ENCODE data around the gene MAST3. TPM values are rescaled to one million over a fixed set of nuclear protein-coding genes. Genes with fewer than 3 reads are reported as not detected.

The MAST3 gene
- total and polyA plus RNA-seq, 2 of the 13 experiments (the other 11 are each of a cell fraction or from before 2014, with no cell fraction given), result 4.1 to 4.6 TPM

GRCh38 chr19:18147396-18147795 lies 49.8 kb downstream of the MAST3 start:
- Histone ChIP-seq H3K36me3 (replicated peaks in 1 of 2; ENCODE audit: control insufficient read depth in 1 of 2, insufficient read depth in 2 of 2, low read length in 2 of 2) (peaks cover 13 to 37% of the 10 kb centered on the region in 2 experiments), H3K4me2 (ENCODE audit: low read depth, low read length) (no peak overlapping the region), H3K9me3 (ENCODE audit: low read length) (no peaks in the 10 kb centered on the region), H3K4me3 (replicated peaks in 1 of 3; ENCODE audit: insufficient read depth in 1 of 3, low read depth in 2 of 3, low read length in 3 of 3) (no peak overlapping the region), H3K4me1 (ENCODE audit: insufficient read depth, low read length) (peaks cover 23% of the 10 kb centered on the region), H3K9ac (ENCODE audit: insufficient read depth, low read depth, low read length) (no peak overlapping the region), H3K27ac (ENCODE audit: extremely low read length, insufficient read depth, low read length) (no peak overlapping the region), H3K79me2 (ENCODE audit: insufficient read depth, low read length) (no peaks in the 10 kb centered on the region), H4K20me1 (ENCODE audit: insufficient read depth, low read length) (no peaks in the 10 kb centered on the region), H2AFZ (ENCODE audit: low read length) (no peak overlapping the region), H3K27me3 (ENCODE audit: control insufficient read depth in 1 of 2, insufficient read depth in 2 of 2, low read length in 2 of 2) (no peaks in the 10 kb centered on the region; a peak in 1 of 5 replicates)
- FAIRE-seq (no peak), DNase-seq (ENCODE audit: low spot score) (no peak), ATAC-seq (no peak)
- in situ Hi-C loops (cut with HindIII; ENCODE audit: extremely low pct_ligation_motif_present, low pct_unique_long_range_greater_than_20kb), result no loop called here
- no peak for TF ChIP-seq CHD2 (IDR thresholded peaks at IDR 0.05; ENCODE audit: low read depth, low read length)
- no peak for TF ChIP-seq HMG20B (CRISPR knock-in tag; conservative IDR thresholded peaks at IDR 0.05)
- TF ChIP-seq NR2F1 (CRISPR knock-in tag; IDR thresholded peaks at IDR 0.05), result no peak
- TF ChIP-seq MED13 (CRISPR knock-in tag; IDR thresholded peaks at IDR 0.05), result no peak
- no peak for TF ChIP-seq ZNF691 (CRISPR knock-in tag; IDR thresholded peaks at IDR 0.05; ENCODE audit: borderline replicate concordance, low read depth)
- TF ChIP-seq NRL (CRISPR knock-in tag; IDR thresholded peaks at IDR 0.05; ENCODE audit: borderline replicate concordance), result no peak
- no peak for TF ChIP-seq MAF1 (CRISPR knock-in tag; IDR thresholded peaks at IDR 0.05; ENCODE audit: borderline replicate concordance)
- no peak for TF ChIP-seq ELF3 (CRISPR knock-in tag; IDR thresholded peaks at IDR 0.05)
- no peak for TF ChIP-seq ZBTB4 (CRISPR knock-in tag; IDR thresholded peaks at IDR 0.05; ENCODE audit: borderline replicate concordance)
- TF ChIP-seq ZNF777 (CRISPR knock-in tag; IDR thresholded peaks at IDR 0.05), result no peak
- TF ChIP-seq ZNF513 (CRISPR knock-in tag; conservative IDR thresholded peaks at IDR 0.05), result no peak
- no peak for TF ChIP-seq CERS6 (CRISPR knock-in tag; IDR thresholded peaks at IDR 0.05)
- TF ChIP-seq MXI1 (IDR thresholded peaks at IDR 0.05; ENCODE audit: borderline replicate concordance, low read depth, low read length), result no peak
- TF ChIP-seq ISX (CRISPR knock-in tag; conservative IDR thresholded peaks at IDR 0.05), result no peak
- TF ChIP-seq PTBP1 (IDR thresholded peaks at IDR 0.05; ENCODE audit: low read depth, low read length, poor library complexity, severe bottlenecking), result no peak
- TF ChIP-seq ZNF605 (CRISPR knock-in tag; IDR thresholded peaks at IDR 0.05), result no peak
- TF ChIP-seq ZNF619 (CRISPR knock-in tag; IDR thresholded peaks at IDR 0.05), result no peak
- no peak for TF ChIP-seq NR2F2 (IDR thresholded peaks at IDR 0.05; ENCODE audit: borderline replicate concordance, low read depth)
- TF ChIP-seq TAF1 (CRISPR knock-in tag; IDR thresholded peaks at IDR 0.05), result no peak
- TF ChIP-seq KDM5B (CRISPR knock-in tag; IDR thresholded peaks at IDR 0.05; ENCODE audit: borderline replicate concordance), result no peak
- CTCF ChIA-PET (ENCODE audit: low intra/inter-chr PET ratio, low total read pairs), result no interaction called here
- WGBS (ENCODE audit: low lambda C conversion rate), result 99% methylated on average over 13 of the region's 13 CpGs
- POLR2A ChIA-PET, result no interaction called here
- no TSS peak for BruUV-seq (replicated peaks)
- intact Hi-C loops (cut with micrococcal nuclease; ENCODE audit: unreplicated experiment), result no loop called here

Data from HepG2 (cell line).